HepG2 (cell line): ENCODE data around the gene SHISA9. TPM values are rescaled to one million over a fixed set of nuclear protein-coding genes. Genes with fewer than 3 reads are reported as not detected.

Experiments
- ATAC-seq: fragments of 200-7000 bp; cut with Tn5 transposase; 3 replicates; pipeline ENCODE4 v1.9.1; 2020; ENCODE audit warnings: mild to moderate bottlenecking, moderate library complexity
- BruUV-seq: library from RNA; stranded (reverse); fragments of 400-500 nt; replicated peaks from 2 replicates; lab custom pipeline; 2021; lab: Mats Ljungman, UMichigan
- CTCF ChIA-PET: fragments of 300-600 bp; formaldehyde crosslinking; extraction: SDS; loops from one replicate; lab custom pipeline; 2021; ENCODE audit warnings: low total read pairs, inconsistent platforms, low intra/inter-chr PET ratio; lab: Yijun Ruan, JAX
- POLR2A ChIA-PET: fragments of 350-600 bp; sonication (Branson Sonifier 250); formaldehyde crosslinking; loops from one replicate; lab custom pipeline; 2020; ENCODE audit warnings: antibody characterized with exemption, inconsistent platforms; lab: Yijun Ruan, JAX
- DNase-seq: peaks from one replicate; pipeline ENCODE4 v3.0.0-alpha.2; 2015; ENCODE audit warnings: low spot score
- FAIRE-seq: peaks from 3 replicates; lab custom pipeline; 2011; peaks lifted over from hg19 to GRCh38; lab: Jason Lieb, UNC
- H2AFZ ChIP-seq: one replicate; pipeline ENCODE4 v1.6.1; 2011; ENCODE audit warnings: low read length, inconsistent platforms
- H3K27ac ChIP-seq: fragments of 300-600 bp; 3 replicates; pipeline ENCODE4 v1.8.0; 2011; ENCODE audit warnings: mixed run types, mild to moderate bottlenecking, mixed read lengths, low read length, inconsistent platforms; ENCODE audit not compliant: insufficient read depth; ENCODE audit errors: extremely low read length
- H3K27me3 ChIP-seq, 2 experiments: fragments of 200-600 bp in 1 of 2; 2 replicates in 1 of 2; 3 replicates in 1 of 2; pipeline versions ENCODE4 v1.6.0 to v1.8.0; 2011; ENCODE audit warnings: low read length in 2 of 2, mild to moderate bottlenecking in 2 of 2, moderate library complexity in 2 of 2, inconsistent platforms in 1 of 2; ENCODE audit not compliant: insufficient read depth in 2 of 2, control insufficient read depth in 1 of 2
- H3K36me3 ChIP-seq, 2 experiments: fragments of 200-600 bp in 1 of 2; replicated peaks in 1 of 2; 2 replicates in 1 of 2; 3 replicates in 1 of 2; pipeline versions ENCODE4 v1.5.1 to v1.8.0; 2011; ENCODE audit warnings: low read length in 2 of 2, inconsistent platforms in 1 of 2; ENCODE audit not compliant: insufficient read depth in 2 of 2, control insufficient read depth in 1 of 2
- H3K4me1 ChIP-seq: 2 replicates; pipeline ENCODE4 v1.5.1; 2012; ENCODE audit warnings: low read length, inconsistent platforms; ENCODE audit not compliant: insufficient read depth
- H3K4me2 ChIP-seq: 2 replicates; pipeline ENCODE4 v1.6.0; 2011; ENCODE audit warnings: low read depth, low read length, inconsistent platforms
- H3K4me3 ChIP-seq, 3 experiments: fragments of 200-600 bp in 1 of 3; sonication (generic), shearing (Covaris generic) in 1 of 3; replicated peaks in 1 of 3; 2 replicates each; pipeline ENCODE4 v1.5.1; 2011 to 2016; ENCODE audit warnings: low read length in 3 of 3, inconsistent platforms in 2 of 3, low read depth in 2 of 3, mild to moderate bottlenecking in 2 of 3, control low read depth in 1 of 3, mixed read lengths in 1 of 3; ENCODE audit not compliant: insufficient read depth in 1 of 3
- H3K79me2 ChIP-seq: one replicate; pipeline ENCODE4 v1.6.1; 2011; ENCODE audit warnings: low read length, inconsistent platforms; ENCODE audit not compliant: insufficient read depth
- H3K9ac ChIP-seq: 2 replicates; pipeline ENCODE4 v1.6.0; 2011; ENCODE audit warnings: mild to moderate bottlenecking, low read depth, low read length, inconsistent platforms; ENCODE audit not compliant: insufficient read depth
- H3K9me3 ChIP-seq: 2 replicates; pipeline ENCODE4 v1.5.1; 2012; ENCODE audit warnings: mild to moderate bottlenecking, low read length
- H4K20me1 ChIP-seq: 2 replicates; pipeline ENCODE4 v1.6.0; 2011; ENCODE audit warnings: inconsistent platforms, mild to moderate bottlenecking, low read length, moderate library complexity; ENCODE audit not compliant: insufficient read depth
- ARID3A ChIP-seq: IDR thresholded peaks from 2 replicates; pipeline ENCODE4 v1.6.1; 2012; ENCODE audit warnings: low read depth, low read length, improper control_type of control experiment
- ATF4 ChIP-seq, 2 experiments: fragments of 450-650 bp in 1 of 2; sonication (generic) in 1 of 2; formaldehyde crosslinking; IDR thresholded peaks; 2 replicates each; pipeline versions ENCODE4 v1.5.0 to v1.8.0; 2020 to 2022; ENCODE audit warnings: mild to moderate bottlenecking in 1 of 2, missing genetic modification reagents in 1 of 2
- ATF7-NPFF ChIP-seq: sonication (generic); formaldehyde crosslinking; IDR thresholded peaks from 2 replicates; pipeline ENCODE4 v1.8.1; 2023; ENCODE audit warnings: mild to moderate bottlenecking, low read depth, missing genetic modification reagents, moderate library complexity
- MBD4 ChIP-seq: IDR thresholded peaks from 2 replicates; pipeline ENCODE4 v1.6.1; 2012; ENCODE audit warnings: low read length, inconsistent platforms, borderline replicate concordance
- MLXIP ChIP-seq: sonication (generic); formaldehyde crosslinking; IDR thresholded peaks from 2 replicates; pipeline ENCODE4 v1.9.0; 2021; ENCODE audit warnings: missing genetic modification reagents, borderline replicate concordance
- NCOA1 ChIP-seq: sonication (generic); formaldehyde crosslinking; IDR thresholded peaks from 2 replicates; pipeline ENCODE4 v1.9.0; 2021; ENCODE audit warnings: missing genetic modification reagents
- PHF5A ChIP-seq: IDR thresholded peaks from one replicate; pipeline ENCODE4 v1.6.1; 2018; ENCODE audit warnings: low read depth, missing genetic modification reagents; ENCODE audit not compliant: unreplicated experiment
- SETDB1 ChIP-seq: sonication (generic); formaldehyde crosslinking; IDR thresholded peaks from 2 replicates; pipeline ENCODE4 v1.5.1; 2020; ENCODE audit warnings: missing genetic modification reagents, mild to moderate bottlenecking, borderline replicate concordance
- TP53 ChIP-seq: sonication (generic); formaldehyde crosslinking; conservative IDR thresholded peaks from 2 replicates; pipeline ENCODE4 v1.4.0; 2020; ENCODE audit warnings: missing genetic modification reagents
- ZNF337 ChIP-seq: sonication (generic); formaldehyde crosslinking; IDR thresholded peaks from 2 replicates; pipeline ENCODE4 v1.5.1; 2020; ENCODE audit warnings: missing genetic modification reagents, low read depth, mild to moderate bottlenecking, borderline replicate concordance
- ZNF354B ChIP-seq: sonication (generic); formaldehyde crosslinking; IDR thresholded peaks from 2 replicates; pipeline ENCODE4 v1.8.0; 2022; ENCODE audit warnings: mild to moderate bottlenecking, missing genetic modification reagents
- ZNF501 ChIP-seq: sonication (generic); formaldehyde crosslinking; IDR thresholded peaks from 2 replicates; pipeline ENCODE4 v1.5.1; 2020; ENCODE audit warnings: mild to moderate bottlenecking, moderate library complexity, missing genetic modification reagents
- WGBS: methylation state at CpG from one replicate; pipeline ENCODE4 v1.1.6; 2017; ENCODE audit warnings: low lambda C conversion rate; 5-methylcytosine and 5-hydroxymethylcytosine counted together
- in situ Hi-C: cut with HindIII; loops from 2 replicates; pipeline ENCODE4 v1.10.0; 2017; ENCODE audit warnings: low pct_unique_long_range_greater_than_20kb; ENCODE audit not compliant: extremely low pct_ligation_motif_present
- intact Hi-C: fragments of 100-400 bp; cut with micrococcal nuclease; formaldehyde crosslinking; loops from one replicate; pipeline ENCODE4 v1.10.0; 2022; ENCODE audit not compliant: unreplicated experiment
- polyA plus RNA-seq, 8 experiments: library from polyadenylated mRNA; depleted of rRNA in 3 of 8; stranded (reverse) in 7 of 8; unstranded in 1 of 8; fragments of >200 nt; fragmentation: Illumina TruSeq in 4 of 8; extraction: Trizol in 4 of 8; gene quantifications; 2 replicates each; pipeline versions ENCODE4 v1.2.1 to v1.2.3, GENCODE V29; 2011 to 2016; ENCODE audit warnings: low read depth in 4 of 8, missing spikeins in 1 of 8, mixed read lengths in 1 of 8; ENCODE audit not compliant: insufficient read depth in 1 of 8
- total RNA-seq, 5 experiments: library from RNA; depleted of rRNA; stranded (reverse); fragments of >200 nt; fragmentation: Illumina TruSeq; extraction: Trizol; gene quantifications; 2 replicates each; pipeline ENCODE4 v1.2.3, GENCODE V29; 2016; ENCODE audit warnings: low read depth in 1 of 5

SHISA9 gene
- total and polyA plus RNA-seq, 2 of the 13 experiments (the other 11 are each of a cell fraction or from before 2014, with no cell fraction given), result 0.01 TPM; not detected in 1

DNA sequence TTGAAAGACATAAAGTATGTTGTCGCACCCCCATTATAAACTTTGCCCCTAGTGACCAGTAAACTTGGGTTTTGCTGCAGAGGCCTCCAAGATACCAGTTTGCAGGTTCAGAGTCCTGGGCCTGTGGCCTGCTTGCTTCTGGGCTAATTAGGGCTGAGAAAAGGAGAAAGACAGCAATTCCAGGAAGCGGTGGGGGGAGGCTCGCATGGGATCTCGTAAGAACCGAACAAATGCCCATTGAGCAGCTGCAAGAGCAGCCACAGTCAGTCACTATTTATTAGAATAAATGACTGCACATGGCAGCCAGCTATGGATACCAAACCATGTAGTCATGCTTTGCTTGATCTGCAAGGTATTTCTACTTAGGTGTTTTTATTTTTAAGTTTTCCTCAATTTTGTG is 4.9 kb downstream of the SHISA9 start:
- intact Hi-C loops, result no loop called here
- H3K79me2 ChIP-seq, result no peaks in the 10 kb centered on the region
- 4% methylated on average over 5 of the region's 5 CpGs for WGBS

More for the DNA sequence above, 4.9 kb downstream of the SHISA9 start:
- DNase-seq (no peak), FAIRE-seq (no peak), ATAC-seq (no peak)
- Histone ChIP-seq H3K27ac (no peak overlapping the region), H3K4me2 (no peak overlapping the region), H3K4me1 (no peaks in the 10 kb centered on the region), H3K36me3 (no peaks in the 10 kb centered on the region), H4K20me1 (no peaks in the 10 kb centered on the region; the same call in 1 of the 2 replicates), H2AFZ (no peak overlapping the region), H3K9ac (no peak overlapping the region), H3K9me3 (no peaks in the 10 kb centered on the region)
- BruUV-seq, result no TSS peak
- ChIA-PET CTCF (no interaction called here), POLR2A (no interaction called here)
- in situ Hi-C loops, result no loop called here
- TF ChIP-seq PHF5A (CRISPR knock-in tag) (no peak), MLXIP (CRISPR knock-in tag) (no peak), NCOA1 (CRISPR knock-in tag) (no peak), MBD4 (no peak), ZNF337 (CRISPR knock-in tag) (no peak), TP53 (CRISPR knock-in tag) (no peak), ZNF501 (CRISPR knock-in tag) (no peak), SETDB1 (CRISPR knock-in tag) (no peak), ARID3A (no peak), ZNF354B (CRISPR knock-in tag) (no peak), ATF7-NPFF (no peak), ATF4 (CRISPR knock-in tag; IDR thresholded peaks at IDR 0.05) (no peak)
- TF ChIP-seq, all 625 proteins: peak for 0
- Histone ChIP-seq H3K4me3 (no peak overlapping the region), H3K27me3 (peaks cover 9 to 33% of the 10 kb centered on the region in 2 experiments)
